Posterior cingulate gyrus (tissue), 11 donors: Measurements from ENCODE around the gene AUTS2.

Source experiments
- DNase-seq, 10 donors: peaks; one replicate each; pipeline versions ENCODE4 v3.0.0 to v3.0.0-alpha.2; 2020 to 2021; ENCODE audit warnings: mixed read lengths in 3 of 10
- intact Hi-C: fragments of 100-400 bp; cut with DNase I; formaldehyde crosslinking; loops from one replicate; pipeline ENCODE4 v1.15.1; 2023

The AUTS2 gene

DNA sequence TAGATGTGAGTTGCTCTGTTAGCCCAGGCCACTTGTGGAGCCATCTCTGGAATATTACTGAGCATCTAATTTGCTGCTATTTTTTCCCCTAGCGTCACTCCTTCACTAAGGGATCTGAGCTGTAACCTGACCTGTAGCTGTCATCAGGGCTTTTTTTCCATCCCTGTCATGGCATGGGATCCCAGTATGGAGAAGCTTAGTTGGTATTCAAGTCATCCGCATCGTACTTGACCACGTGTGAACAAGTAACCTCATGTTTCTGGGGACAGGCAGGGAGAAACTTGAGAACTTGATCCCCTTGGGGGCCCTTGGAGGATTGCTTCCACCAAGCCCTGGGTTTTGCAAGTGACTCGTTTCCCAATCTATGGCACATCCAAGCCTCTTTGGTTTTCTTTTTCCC, 1059.3 kb downstream of the AUTS2 start:
- intact Hi-C loops: no loop called here
- no peak for DNase-seq

- DNase-seq: no peak
- intact Hi-C loops: no loop called here
These were observed 1059.8 kb downstream of the AUTS2 start for GRCh38 chr7:70657989-70658632.

DNA sequence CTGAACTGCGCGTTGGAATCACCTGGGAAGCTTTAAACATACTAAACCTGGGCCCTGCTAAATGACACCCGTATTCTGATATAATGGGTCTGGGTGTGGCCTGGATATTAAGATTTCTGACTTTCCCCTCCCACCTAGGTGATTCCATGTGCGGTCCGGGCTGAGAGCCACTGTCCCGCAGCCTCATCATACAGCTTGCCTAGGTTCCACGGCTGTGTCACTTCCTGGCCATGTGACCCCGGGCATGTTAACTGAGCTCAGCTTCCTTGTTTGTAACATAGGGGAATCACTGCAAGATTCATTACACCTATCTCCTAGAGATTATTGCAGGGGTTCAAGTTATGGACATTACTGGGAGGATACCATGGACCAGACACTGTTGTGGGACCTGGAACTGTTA, 1061.0 kb downstream of the AUTS2 start:
- intact Hi-C loops: no loop called here
- DNase-seq: no peak

GRCh38 chr7:70660154-70660818, 1062.0 kb downstream of the AUTS2 start:
- DNase-seq: no peak
- intact Hi-C loops: no loop called here

GRCh38 chr7:70660819-70661191, 1062.5 kb downstream of the AUTS2 start:
- intact Hi-C loops: no loop called here
- DNase-seq: no peak

DNA sequence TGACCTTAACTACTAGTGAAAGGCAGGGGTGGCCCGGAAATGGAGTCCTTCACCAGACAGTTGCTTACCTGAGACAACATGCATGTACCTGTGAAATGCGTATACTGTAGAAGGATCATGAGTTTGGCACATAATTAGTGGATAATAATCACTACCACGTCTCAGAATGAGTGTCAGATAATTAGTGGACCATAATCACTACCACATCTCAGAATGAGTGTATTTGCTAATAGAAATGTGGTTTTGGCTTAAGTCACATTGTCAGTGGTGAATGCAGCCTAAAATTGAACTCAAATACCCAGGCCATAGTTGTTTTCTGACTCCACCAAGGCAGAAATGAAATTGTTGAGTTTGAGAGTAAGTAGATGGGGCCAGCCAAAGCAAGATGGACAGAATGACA, 1065.4 kb downstream of the AUTS2 start:
- DNase-seq: no peak
- intact Hi-C loops: no loop called here

- DNase-seq: no peak
- intact Hi-C loops: no loop called here
These were observed 1067.7 kb downstream of the AUTS2 start for GRCh38 chr7:70665997-70666396.

GRCh38 chr7:70667406-70667805, 1069.1 kb downstream of the AUTS2 start:
- DNase-seq: no peak
- intact Hi-C loops: no loop called here

DNA sequence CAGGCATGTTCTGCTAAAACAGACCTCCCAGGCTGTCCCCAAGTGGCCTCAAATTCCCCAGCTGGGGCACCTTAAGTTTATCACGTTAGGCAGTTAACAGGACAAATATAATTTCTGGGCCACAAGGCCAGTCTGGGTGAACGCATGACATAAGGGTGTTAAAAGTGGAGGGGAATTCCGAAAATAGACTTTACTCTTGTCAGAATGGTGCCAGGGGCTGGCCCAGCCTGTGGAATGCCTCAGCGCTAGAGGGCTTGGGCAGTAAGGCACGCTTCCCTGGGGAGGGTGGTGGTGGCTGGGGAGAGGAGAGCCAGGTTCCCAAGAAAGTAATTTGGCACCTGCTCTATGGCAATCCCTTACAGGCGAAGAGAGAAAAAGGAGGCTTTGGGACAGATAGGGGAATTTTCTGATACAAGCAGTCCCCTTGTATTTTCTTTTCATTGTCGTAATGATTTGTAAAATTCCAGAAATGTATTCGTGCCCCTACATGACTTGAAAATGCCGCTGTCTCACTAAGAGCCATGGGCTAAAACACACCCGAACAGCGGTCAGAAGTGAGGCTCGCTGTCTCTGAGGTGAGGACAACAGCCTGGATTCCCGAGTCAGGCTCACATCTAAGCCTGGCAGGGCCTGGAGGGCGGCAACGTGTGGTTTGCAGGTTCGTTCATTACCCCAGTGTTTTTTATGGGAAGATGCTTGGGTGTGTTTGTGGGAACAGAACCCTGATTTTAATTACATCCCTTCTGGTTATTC, 1070.5 kb downstream of the AUTS2 start:
- intact Hi-C loops: no loop called here
- no peak for DNase-seq

GRCh38 chr7:70669854-70670253, 1071.6 kb downstream of the AUTS2 start:
- DNase-seq: no peak
- intact Hi-C loops: no loop called here

DNA sequence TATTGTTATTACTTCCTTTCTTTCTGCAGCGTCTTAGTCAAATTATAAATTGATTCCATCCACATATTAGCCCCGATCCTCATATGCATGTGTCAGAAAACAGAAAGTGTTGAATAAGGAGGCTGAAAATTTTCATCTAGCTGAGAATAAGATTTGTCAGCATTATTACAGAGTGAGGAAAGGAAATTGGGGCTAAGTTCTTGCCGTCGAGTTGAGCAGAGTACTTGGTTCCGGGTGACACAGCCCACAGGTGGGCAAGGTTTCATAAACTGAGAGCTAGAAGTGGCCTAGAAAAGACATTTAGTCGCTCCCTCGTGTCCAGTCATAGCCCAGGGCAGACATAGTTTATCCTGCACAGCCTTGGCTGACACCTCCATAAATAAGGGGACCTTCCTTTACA, 1072.0 kb downstream of the AUTS2 start:
- intact Hi-C loops: no loop called here
- no peak for DNase-seq

- DNase-seq: no peak
- intact Hi-C loops: no loop called here
These were observed 1075.7 kb downstream of the AUTS2 start for GRCh38 chr7:70673778-70674570.

- intact Hi-C loops: no loop called here
- no peak for DNase-seq
These were observed 1076.3 kb downstream of the AUTS2 start for GRCh38 chr7:70674571-70675010.

DNA sequence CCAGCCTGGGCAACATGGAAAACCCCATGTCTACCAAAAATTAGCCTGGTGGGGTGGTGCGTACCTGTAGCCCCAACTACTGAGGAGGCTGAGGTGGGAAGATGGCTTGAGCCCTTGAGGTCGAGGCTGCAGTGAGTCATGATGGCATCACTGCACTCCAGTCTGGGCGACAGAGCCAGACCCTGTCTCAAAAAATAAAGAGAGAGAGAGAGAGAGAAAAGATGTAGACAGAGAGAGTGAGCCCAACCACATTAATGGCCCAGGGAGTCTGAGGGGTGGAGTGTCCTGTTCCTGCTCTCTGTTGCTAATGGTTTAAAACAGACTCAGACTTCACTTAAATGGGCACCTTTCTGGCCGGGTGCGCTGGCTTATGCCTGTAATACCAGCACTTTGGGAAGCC, 1078.0 kb downstream of the AUTS2 start:
- DNase-seq: no peak
- intact Hi-C loops: no loop called here

GRCh38 chr7:70678621-70679251, 1080.5 kb downstream of the AUTS2 start:
- intact Hi-C loops: no loop called here
- no peak for DNase-seq

GRCh38 chr7:70679661-70680060, 1081.4 kb downstream of the AUTS2 start:
- intact Hi-C loops: no loop called here
- no peak for DNase-seq

- DNase-seq: no peak
These were observed 1082.0 kb downstream of the AUTS2 start for GRCh38 chr7:70680306-70680705.

DNA sequence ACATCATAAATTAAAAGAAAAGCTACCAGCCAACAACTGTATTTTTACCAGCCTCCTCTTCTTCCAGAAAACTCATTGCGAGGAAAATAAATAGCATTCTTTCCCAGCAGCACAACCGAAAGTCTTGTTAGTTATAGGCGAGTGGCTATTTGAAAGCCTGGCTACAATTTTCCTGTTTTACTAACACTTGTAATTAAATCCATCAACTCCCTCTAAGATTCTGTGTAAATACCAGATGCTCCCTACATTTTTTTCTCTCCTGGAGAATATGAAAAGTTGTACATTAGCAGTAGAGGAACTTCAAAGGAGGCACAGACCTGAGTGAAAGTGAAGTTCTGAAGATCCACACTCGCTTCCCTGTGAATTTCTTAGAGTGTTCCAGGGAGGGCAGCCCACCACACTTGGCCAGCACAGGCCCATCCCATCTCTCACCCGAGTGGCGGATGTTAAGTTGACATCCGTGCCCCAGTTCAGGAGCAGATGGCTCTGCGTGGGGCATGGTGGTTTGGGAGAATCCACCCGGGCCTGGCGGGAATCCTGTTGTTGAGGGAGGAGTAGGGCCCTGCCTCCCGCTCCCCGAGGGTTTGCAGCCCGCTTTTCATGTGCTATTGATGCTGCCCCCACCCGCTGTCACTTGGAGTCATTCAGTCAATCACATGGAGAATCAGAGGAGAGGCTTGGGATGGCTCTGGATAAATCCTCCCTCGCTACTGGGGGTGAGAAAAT, 1082.6 kb downstream of the AUTS2 start:
- intact Hi-C loops: no loop called here
- no peak for DNase-seq

More at GRCh38 chr7:70680306-70680705, 1082.0 kb downstream of the AUTS2 start:
- intact Hi-C loops: no loop called here

GRCh38 chr7:70681469-70682350, 1083.4 kb downstream of the AUTS2 start:
- no peak for DNase-seq
- intact Hi-C loops: no loop called here
